IMR-90 (cell line): Measurements from ENCODE around the gene STAT4. TPM values are rescaled to one million over a fixed set of nuclear protein-coding genes. Genes with fewer than 3 reads are reported as not detected.

Experiments
- ATAC-seq: fragments of 200-7000 bp; cut with Tn5 transposase; 2 replicates; pipeline ENCODE4 v1.9.1; 2020; ENCODE audit warnings: low read depth, mild to moderate bottlenecking, moderate library complexity
- BruUV-seq: library from RNA; stranded (reverse); fragments of 400-500 nt; replicated peaks from 2 replicates; lab custom pipeline; 2021; lab: Mats Ljungman, UMichigan
- CTCF ChIA-PET: fragments of 300-600 bp; formaldehyde crosslinking; extraction: SDS; loops from one replicate; lab custom pipeline; 2021; ENCODE audit warnings: antibody characterized with exemption; lab: Yijun Ruan, JAX
- POLR2A ChIA-PET: fragments of 300-600 bp; sonication (Branson Sonifier 250); formaldehyde crosslinking; loops from one replicate; lab custom pipeline; 2022; ENCODE audit warnings: antibody characterized with exemption; ENCODE audit not compliant: unreplicated experiment; lab: Charles Lee
- DNase-seq: peaks from one replicate; pipeline ENCODE4 v3.0.0; 2013
- H2AFZ ChIP-seq: replicated peaks from 2 replicates; pipeline ENCODE3; 2013; ENCODE audit warnings: low read length, mild to moderate bottlenecking; ENCODE audit not compliant: poor library complexity
- H2AK5ac ChIP-seq: 2 replicates; pipeline ENCODE4 v1.6.1; 2013; ENCODE audit warnings: low read depth, low read length, inconsistent platforms
- H2AK9ac ChIP-seq: replicated peaks from 2 replicates; pipeline ENCODE3; 2013; ENCODE audit warnings: mild to moderate bottlenecking, low read depth, low read length, moderate library complexity; ENCODE audit not compliant: poor library complexity
- H2BK120ac ChIP-seq: 2 replicates; pipeline ENCODE4 v1.6.1; 2013; ENCODE audit warnings: low read depth, low read length, inconsistent platforms
- H2BK15ac ChIP-seq: 3 replicates; pipeline ENCODE4 v1.6.1; 2013; ENCODE audit warnings: low read depth, low read length, inconsistent platforms
- H2BK20ac ChIP-seq: 2 replicates; pipeline ENCODE4 v1.6.1; 2013; ENCODE audit warnings: low read depth, mild to moderate bottlenecking, inconsistent platforms, low read length, moderate library complexity
- H2BK5ac ChIP-seq: 2 replicates; pipeline ENCODE4 v1.6.1; 2013; ENCODE audit warnings: mild to moderate bottlenecking, low read depth, low read length, inconsistent platforms; ENCODE audit not compliant: poor library complexity, severe bottlenecking
- H3K14ac ChIP-seq: replicated peaks from 2 replicates; pipeline ENCODE4 v1.6.1; 2013; ENCODE audit warnings: low read depth, low read length, inconsistent platforms
- H3K18ac ChIP-seq: 2 replicates; pipeline ENCODE4 v1.6.1; 2013; ENCODE audit warnings: low read depth, low read length, control low read depth
- H3K23ac ChIP-seq: 2 replicates; pipeline ENCODE4 v1.6.1; 2013; ENCODE audit warnings: low read depth, low read length, inconsistent platforms
- H3K27ac ChIP-seq: 2 replicates; pipeline ENCODE4 v1.5.1; 2013; ENCODE audit warnings: mild to moderate bottlenecking, control low read depth, low read length; ENCODE audit not compliant: insufficient read depth
- H3K27me3 ChIP-seq: 2 replicates; pipeline ENCODE4 v1.6.1; 2013; ENCODE audit warnings: low read length; ENCODE audit not compliant: control insufficient read depth, insufficient read depth
- H3K36me3 ChIP-seq: 2 replicates; pipeline ENCODE4 v1.6.1; 2013; ENCODE audit warnings: low read length, mixed read lengths; ENCODE audit not compliant: control insufficient read depth, insufficient read depth
- H3K4ac ChIP-seq: 2 replicates; pipeline ENCODE4 v1.6.1; 2013; ENCODE audit warnings: low read depth, low read length, inconsistent platforms
- H3K4me1 ChIP-seq: 2 replicates; pipeline ENCODE4 v1.6.1; 2013; ENCODE audit warnings: low read length, mixed read lengths; ENCODE audit not compliant: control insufficient read depth, insufficient read depth
- H3K4me2 ChIP-seq: 2 replicates; pipeline ENCODE4 v1.6.1; 2013; ENCODE audit warnings: low read depth, mild to moderate bottlenecking, control low read depth, low read length, moderate library complexity
- H3K4me3 ChIP-seq: 2 replicates; pipeline ENCODE4 v1.5.1; 2013; ENCODE audit warnings: low read depth, mild to moderate bottlenecking, control low read depth, low read length, moderate library complexity; ENCODE audit not compliant: insufficient read depth
- H3K56ac ChIP-seq: 2 replicates; pipeline ENCODE4 v1.6.1; 2013; ENCODE audit warnings: low read length, inconsistent platforms; ENCODE audit not compliant: insufficient read depth; ENCODE audit errors: extremely low read depth
- H3K79me1 ChIP-seq, 2 experiments: 2 replicates each; pipeline ENCODE4 v1.6.1; 2013; ENCODE audit warnings: low read length in 2 of 2, inconsistent platforms in 1 of 2, low read depth in 1 of 2
- H3K9ac ChIP-seq: 2 replicates; pipeline ENCODE4 v1.6.1; 2013; ENCODE audit warnings: low read depth, low read length, control low read depth
- H3K9me1 ChIP-seq: 2 replicates; pipeline ENCODE4 v1.6.1; 2013; ENCODE audit warnings: low read length, inconsistent platforms; ENCODE audit not compliant: insufficient read depth
- H3K9me3 ChIP-seq: 2 replicates; pipeline ENCODE4 v1.6.1; 2013; ENCODE audit warnings: low read length; ENCODE audit not compliant: control insufficient read depth, insufficient read depth
- H4K20me1 ChIP-seq: 2 replicates; pipeline ENCODE4 v1.6.1; 2013; ENCODE audit warnings: low read length, inconsistent platforms; ENCODE audit not compliant: insufficient read depth
- H4K5ac ChIP-seq: 2 replicates; pipeline ENCODE4 v1.6.1; 2013; ENCODE audit warnings: mild to moderate bottlenecking, low read depth, low read length, control low read depth
- H4K8ac ChIP-seq, 2 experiments: 2 replicates each; pipeline ENCODE4 v1.6.1; 2013; ENCODE audit warnings: low read depth in 2 of 2, low read length in 2 of 2, control low read depth in 1 of 2, inconsistent platforms in 1 of 2
- H4K91ac ChIP-seq: 2 replicates; pipeline ENCODE4 v1.6.1; 2013; ENCODE audit warnings: low read depth, low read length, inconsistent platforms; ENCODE audit not compliant: insufficient read depth
- MAFK ChIP-seq: IDR thresholded peaks from 2 replicates; pipeline ENCODE4 v1.6.1; 2012; ENCODE audit warnings: low read depth, low read length, improper control_type of control experiment
- NFE2L2 ChIP-seq: fragments of 150-350 bp; IDR thresholded peaks from 2 replicates; pipeline ENCODE4 v1.6.1; 2016; ENCODE audit warnings: low read depth, mild to moderate bottlenecking, low read length
- WGBS, 2 experiments: methylation state at CpG; one replicate each; pipeline versions ENCODE4 v1.1.5 to v1.1.7; 2013; ENCODE audit warnings: missing lambda C conversion rate in 2 of 2; ENCODE audit not compliant: insufficient read length in 1 of 2; ENCODE audit errors: extremely low coverage in 2 of 2; 5-methylcytosine and 5-hydroxymethylcytosine counted together
- dilution Hi-C: fragments of 300-500 bp; cut with HindIII; formaldehyde crosslinking; loops from one replicate; pipeline ENCODE4 v1.14.3; 2018; ENCODE audit warnings: low sequenced_read_pairs; ENCODE audit not compliant: unreplicated experiment
- in situ Hi-C: fragments of 300-500 bp; cut with MboI; formaldehyde crosslinking; loops from 3 replicates; pipeline ENCODE4 v1.14.3; 2019; ENCODE audit warnings: low sequenced_read_pairs, inconsistent platforms, mixed read lengths
- intact Hi-C: fragments of 100-400 bp; cut with micrococcal nuclease; formaldehyde crosslinking; loops from 2 replicates; pipeline ENCODE4 v1.10.0; 2022
- polyA plus RNA-seq, 3 experiments: library from polyadenylated mRNA; depleted of rRNA; stranded (reverse); fragments of >200 nt; gene quantifications; 2 replicates each; pipeline ENCODE4 v1.2.3, GENCODE V29; 2012; ENCODE audit warnings: low replicate concordance in 1 of 3
- total RNA-seq: library from RNA; depleted of rRNA; stranded (reverse); fragments of >200 nt; gene quantifications from 2 replicates; pipeline ENCODE4 v1.2.3, GENCODE V29; 2012

STAT4 gene
- total and polyA plus RNA-seq, 2 of the 4 experiments (the other 2 are of a cell fraction) = 0.36 to 0.48 TPM

- H3K27me3 ChIP-seq = no peaks in the 10 kb centered on the region
- DNase-seq (no peak), ATAC-seq (no peak)
- no peak overlapping the region for H3K56ac ChIP-seq
- no peak overlapping the region for H3K14ac ChIP-seq
- H4K91ac ChIP-seq = no peak overlapping the region
- ChIA-PET CTCF (no interaction called here), POLR2A (no interaction called here)
- H2BK20ac ChIP-seq = no peak overlapping the region
- WGBS, 2 experiments = 92% methylated on average over 5 of the region's 8 CpGs; no CpG with 5 or more reads in 1 of the 2 experiments
- peaks cover 22% of the 10 kb centered on the region for H3K9me1 ChIP-seq
- no peak overlapping the region for H3K9ac ChIP-seq
- TF ChIP-seq MAFK (peak; percentile 100), NFE2L2 (no peak)
- no peak overlapping the region for H4K8ac ChIP-seq
- H4K20me1 ChIP-seq = peaks cover 50% of the 10 kb centered on the region
- no peak overlapping the region for H2AK9ac ChIP-seq
- no peak overlapping the region for H2BK120ac ChIP-seq
- H3K4me2 ChIP-seq = no peak overlapping the region
- peaks cover 58% of the 10 kb centered on the region for H3K36me3 ChIP-seq
- no peak overlapping the region for H3K23ac ChIP-seq
- no peak overlapping the region for H2BK15ac ChIP-seq
- no peak overlapping the region for H3K27ac ChIP-seq
- dilution Hi-C loops (no loop called here), intact Hi-C loops (no loop called here), in situ Hi-C loops (no loop called here)
- H2AFZ ChIP-seq = no peak overlapping the region
- BruUV-seq = no TSS peak
- no peak overlapping the region for H3K4ac ChIP-seq
- H3K9me3 ChIP-seq = no peaks in the 10 kb centered on the region
- no peak overlapping the region for H2AK5ac ChIP-seq
- no peak overlapping the region for H4K5ac ChIP-seq
- no peak overlapping the region for H2BK5ac ChIP-seq
- H3K79me1 ChIP-seq = peaks cover 0 to 25% of the 10 kb centered on the region in 2 experiments; a peak in 3 of 4 replicates
- peaks cover 5% of the 10 kb centered on the region for H3K4me1 ChIP-seq
- no peak overlapping the region for H3K4me3 ChIP-seq
- H3K18ac ChIP-seq = no peak overlapping the region
Observed at GRCh38 chr2:190982262-190983034, 168.3 kb downstream of the STAT4 start.
